Measurements from ENCODE around the gene TRIO. TPM values are rescaled to one million over a fixed set of nuclear protein-coding genes. Genes with fewer than 3 reads are reported as not detected.

The TRIO gene
- total RNA-seq, 1 donor from 2014 or later = 148 TPM

GRCh38 chr5:14356305-14356704, 213.2 kb downstream of the TRIO start:
- Histone ChIP-seq H3K27ac (no peak overlapping the region), H3K4me1 (peaks cover 30% of the 10 kb centered on the region), H3K4me3 (no peak overlapping the region), H3K27me3 (ENCODE audit: low read depth) (no peaks in the 10 kb centered on the region), H3K9me3 (no peaks in the 10 kb centered on the region), H3K36me3 (peaks cover 48% of the 10 kb centered on the region)
- ATAC-seq (no peak), DNase-seq (no peak)
- TF ChIP-seq CTCF (IDR thresholded peaks at IDR 0.05) = no peak
- intact Hi-C loops (cut with DNase I) = no loop called here

DNA sequence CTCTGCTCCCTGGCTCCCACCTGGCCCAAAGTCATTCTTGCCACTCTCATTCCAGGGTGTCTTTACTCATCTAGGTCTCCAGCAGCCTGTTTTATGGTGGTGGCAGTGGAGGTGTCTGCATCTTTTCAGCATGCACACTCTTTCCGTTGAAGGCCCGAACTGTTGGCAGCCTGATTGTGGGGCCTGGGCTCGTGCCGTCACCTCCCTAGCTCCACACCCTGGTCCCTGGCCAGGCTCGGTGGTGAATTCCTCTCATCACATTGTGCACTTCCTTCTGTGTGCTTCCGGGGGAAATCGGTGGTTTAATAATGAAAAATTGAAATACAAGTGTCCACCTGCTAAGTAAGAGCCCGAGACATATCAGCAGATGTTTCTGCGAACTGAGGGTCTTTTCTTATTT, 214.3 kb downstream of the TRIO start:
- Histone ChIP-seq H3K9me3 (no peaks in the 10 kb centered on the region), H3K36me3 (peaks cover 59% of the 10 kb centered on the region), H3K4me1 (peaks cover 24% of the 10 kb centered on the region), H3K27me3 (ENCODE audit: low read depth) (no peaks in the 10 kb centered on the region), H3K27ac (no peak overlapping the region), H3K4me3 (peak overlapping the region; percentile 17)
- DNase-seq (no peak), ATAC-seq (no peak)
- TF ChIP-seq CTCF (IDR thresholded peaks at IDR 0.05) = no peak
- intact Hi-C loops (cut with DNase I) = no loop called here

- ATAC-seq = peak; percentile 13 to 14
- H3K9me3 ChIP-seq = no peaks in the 10 kb centered on the region
- H3K4me3 ChIP-seq = peak overlapping the region; percentile 17
- peaks cover 24% of the 10 kb centered on the region for H3K4me1 ChIP-seq
- no peak for DNase-seq
- H3K36me3 ChIP-seq = peaks cover 62% of the 10 kb centered on the region
- no peak overlapping the region for H3K27ac ChIP-seq
- intact Hi-C loops (cut with DNase I) = no loop called here
- no peaks in the 10 kb centered on the region for H3K27me3 ChIP-seq (ENCODE audit: low read depth)
- TF ChIP-seq CTCF (IDR thresholded peaks at IDR 0.05) = no peak
Measured at GRCh38 chr5:14357851-14358250, 214.7 kb downstream of the TRIO start.

GRCh38 chr5:14358536-14358935, 215.4 kb downstream of the TRIO start:
- Histone ChIP-seq H3K9me3 (no peaks in the 10 kb centered on the region), H3K4me3 (no peak overlapping the region), H3K27me3 (ENCODE audit: low read depth) (no peaks in the 10 kb centered on the region), H3K4me1 (peaks cover 24% of the 10 kb centered on the region), H3K27ac (no peak overlapping the region), H3K36me3 (peaks cover 69% of the 10 kb centered on the region)
- ATAC-seq (no peak), DNase-seq (no peak)
- no peak for TF ChIP-seq CTCF (IDR thresholded peaks at IDR 0.05)
- intact Hi-C loops (cut with DNase I) = no loop called here

- H3K9me3 ChIP-seq = no peaks in the 10 kb centered on the region
- H3K27ac ChIP-seq = no peak overlapping the region
- H3K27me3 ChIP-seq (ENCODE audit: low read depth) = no peaks in the 10 kb centered on the region
- ATAC-seq = no peak
- TF ChIP-seq CTCF (IDR thresholded peaks at IDR 0.05) = no peak
- intact Hi-C loops (cut with DNase I) = no loop called here
- no peak for DNase-seq
- peaks cover 24% of the 10 kb centered on the region for H3K4me1 ChIP-seq
- H3K4me3 ChIP-seq = no peak overlapping the region
- H3K36me3 ChIP-seq = peaks cover 72% of the 10 kb centered on the region
Measured at GRCh38 chr5:14359069-14360043, 216.2 kb downstream of the TRIO start.
